Left lung (tissue), 10 donors: ENCODE data around the gene KIAA0930. TPM values are rescaled to one million over a fixed set of nuclear protein-coding genes. Genes with fewer than 3 reads are reported as not detected.

ENCODE experiments used
- ATAC-seq: fragments of 200-7000 bp; cut with Tn5 transposase; one replicate; pipeline ENCODE4 v1.9.1; 2020; ENCODE audit warnings: moderate library complexity
- DNase-seq, 4 donors: peaks; one replicate each; pipeline ENCODE4 v3.0.0-alpha.2; 2013 to 2020
- H3K27ac ChIP-seq, 2 donors: fragments of 200-600 bp; sonication (generic) in 1 of 2; one replicate each; pipeline versions ENCODE4 v1.5.0 to v1.8.0; 2020 to 2021
- H3K27me3 ChIP-seq, 2 donors: fragments of 200-600 bp; sonication (generic) in 1 of 2; one replicate each; pipeline versions ENCODE4 v1.5.0 to v1.8.0; 2020 to 2021
- H3K36me3 ChIP-seq, 2 donors: fragments of 200-600 bp; sonication (generic) in 1 of 2; one replicate each; pipeline versions ENCODE4 v1.5.0 to v1.8.0; 2020 to 2021
- H3K4me1 ChIP-seq, 2 donors: fragments of 200-600 bp; one replicate each; pipeline ENCODE4 v1.8.0; 2021
- H3K4me3 ChIP-seq, 2 donors: fragments of 200-600 bp; sonication (generic) in 1 of 2; one replicate each; pipeline versions ENCODE4 v1.5.0 to v1.8.0; 2020 to 2021; ENCODE audit warnings: mild to moderate bottlenecking in 1 of 2
- H3K9me3 ChIP-seq, 2 donors: fragments of 200-600 bp; sonication (generic) in 1 of 2; one replicate each; pipeline versions ENCODE4 v1.5.0 to v1.8.0; 2020 to 2021
- CTCF ChIP-seq, 2 donors: fragments of 200-600 bp; sonication (generic) in 1 of 2; IDR thresholded peaks; one replicate each; pipeline versions ENCODE4 v1.5.0 to v1.8.0; 2021; ENCODE audit warnings: antibody characterized with exemption in 2 of 2
- intact Hi-C, 2 donors: fragments of 100-400 bp; cut with DNase I; formaldehyde crosslinking; loops; one replicate each; pipeline versions ENCODE4 v1.11.2 to v1.14.2; 2022
- polyA plus RNA-seq, 6 donors: library from polyadenylated mRNA; unstranded; fragments of 120-200 nt; gene quantifications; one replicate each; pipeline ENCODE4 v1.2.1, GENCODE V29; 2013; ENCODE audit not compliant: insufficient read length in 6 of 6
- total RNA-seq, 2 donors: library from RNA; stranded (reverse); fragmentation: NEBNext Ultra II Directional; extraction: Animal tissue kit (Norgen Biotek cat#: 25700); gene quantifications; one replicate each; pipeline ENCODE4 v1.2.1, GENCODE V29; 2021
- donor health status: DM: no; HTN: yes; CAD: no.
- donor health status: DM: no; HTN: no; CAD: no.

Gene KIAA0930
- total and polyA plus RNA-seq, 8 donors, result 12.1 to 78.8 (median 17.9) TPM

DNA sequence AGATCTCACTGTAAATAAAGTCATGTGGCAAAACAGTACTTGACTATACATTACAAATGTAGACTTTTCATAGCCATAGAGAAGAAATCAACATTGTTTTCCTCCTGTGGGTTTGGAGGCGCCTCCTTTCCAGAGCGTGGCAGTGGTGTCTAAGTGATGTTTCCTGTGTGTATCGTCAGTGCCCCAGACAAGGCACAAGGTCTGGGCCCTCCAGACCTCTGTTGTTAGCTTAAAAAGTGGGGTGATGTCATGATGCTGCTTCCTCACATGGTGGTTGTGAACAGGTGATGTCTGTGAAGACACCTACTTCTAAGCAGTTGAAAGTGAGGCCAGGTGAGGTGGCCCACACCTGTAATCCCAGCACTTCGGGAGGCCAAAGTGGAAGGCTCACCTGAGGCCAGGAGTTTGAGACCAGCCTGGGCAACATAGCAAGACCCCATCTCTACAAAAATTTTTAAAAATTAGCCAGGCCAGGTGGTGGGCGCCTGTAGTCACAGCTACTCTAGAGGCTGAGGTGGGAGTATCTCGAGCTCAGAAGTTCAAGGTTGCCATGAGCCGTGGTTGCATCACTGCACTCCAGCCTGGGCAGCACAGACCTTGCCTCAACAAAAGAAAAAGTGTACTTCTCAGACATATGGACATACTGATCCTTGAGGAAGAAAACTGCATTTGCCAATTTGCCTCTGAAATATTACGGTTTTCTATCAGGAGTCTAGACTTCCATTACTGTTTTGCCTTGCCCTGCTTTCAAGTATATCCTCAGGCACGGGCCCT, 61.2 kb downstream of the KIAA0930 start:
- H3K9me3 ChIP-seq, result no peaks in the 10 kb centered on the region
- H3K4me1 ChIP-seq, result peaks cover 0 to 19% of the 10 kb centered on the region in 2 donors
- intact Hi-C loops, result no loop called here
- ATAC-seq, result no peak
- H3K36me3 ChIP-seq, result peaks cover 0 to 100% of the 10 kb centered on the region in 2 donors
- H3K4me3 ChIP-seq, result no peak overlapping the region
- no peaks in the 10 kb centered on the region for H3K27me3 ChIP-seq
- DNase-seq, result no peak
- H3K27ac ChIP-seq, result no peak overlapping the region
- no peak for TF ChIP-seq CTCF (IDR thresholded peaks at IDR 0.05)

GRCh38 chr22:45172881-45173585, 67.7 kb downstream of the KIAA0930 start:
- TF ChIP-seq CTCF (IDR thresholded peaks at IDR 0.05), result no peak
- ATAC-seq (no peak), DNase-seq (no peak)
- no peaks in the 10 kb centered on the region for H3K27me3 ChIP-seq
- H3K27ac ChIP-seq, result no peak overlapping the region
- H3K4me1 ChIP-seq, result peaks cover 0 to 9% of the 10 kb centered on the region in 2 donors
- H3K36me3 ChIP-seq, result peaks cover 0 to 100% of the 10 kb centered on the region in 2 donors
- no peaks in the 10 kb centered on the region for H3K9me3 ChIP-seq
- H3K4me3 ChIP-seq, result no peak overlapping the region
- intact Hi-C loops, result no loop called here

GRCh38 chr22:45171830-45172229, 68.9 kb downstream of the KIAA0930 start:
- intact Hi-C loops, result no loop called here
- DNase-seq (no peak), ATAC-seq (no peak)
- Histone ChIP-seq H3K27ac (no peak overlapping the region), H3K4me3 (no peak overlapping the region), H3K36me3 (peaks cover 0 to 92% of the 10 kb centered on the region in 2 donors), H3K4me1 (peaks cover 0 to 21% of the 10 kb centered on the region in 2 donors), H3K27me3 (no peaks in the 10 kb centered on the region), H3K9me3 (no peaks in the 10 kb centered on the region)
- TF ChIP-seq CTCF (IDR thresholded peaks at IDR 0.05), result no peak

DNA sequence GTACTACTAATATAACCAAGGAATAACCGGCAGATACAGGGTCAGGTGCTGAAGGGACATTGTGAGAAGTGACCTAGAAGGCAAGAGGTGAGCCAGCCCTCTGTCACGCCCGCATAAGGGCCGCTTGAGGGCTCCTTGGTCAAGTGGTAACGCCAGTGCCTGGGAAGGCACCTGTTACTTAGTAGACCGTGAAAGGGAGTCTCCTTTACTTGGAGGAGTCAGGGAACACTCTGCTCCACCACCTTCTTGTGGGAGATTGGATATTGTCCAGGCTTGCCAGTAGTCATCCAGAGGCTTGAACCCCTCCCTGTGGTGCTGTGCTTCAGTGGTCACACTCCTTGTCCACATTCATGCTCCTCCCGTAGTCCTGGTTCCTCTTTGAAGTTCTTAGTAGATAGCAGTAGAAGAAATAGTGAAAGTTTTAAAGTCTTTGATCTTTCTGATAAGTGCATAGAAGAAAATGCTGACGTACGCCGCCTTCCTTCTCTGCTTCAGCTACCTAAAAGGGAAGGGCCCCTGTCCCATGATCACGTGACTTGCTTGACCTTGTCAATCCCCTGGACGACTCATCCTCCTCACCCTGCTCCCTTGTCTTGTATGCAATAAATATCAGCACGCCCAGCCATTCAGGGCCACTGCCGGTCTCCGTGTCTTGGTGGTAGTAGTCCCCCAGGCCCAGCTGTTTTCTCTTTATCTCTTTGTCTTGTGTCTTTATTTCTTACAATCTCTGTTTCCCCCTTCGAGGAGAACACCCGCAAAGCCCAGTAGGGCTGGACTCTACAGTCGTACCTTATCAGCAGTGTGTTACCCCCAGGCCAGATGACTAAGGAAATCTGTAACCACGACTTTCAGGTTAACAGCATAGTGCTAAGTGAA, 70.9 kb downstream of the KIAA0930 start:
- Histone ChIP-seq H3K27ac (no peak overlapping the region), H3K4me3 (no peak overlapping the region), H3K27me3 (no peaks in the 10 kb centered on the region), H3K36me3 (peaks cover 0 to 72% of the 10 kb centered on the region in 2 donors), H3K9me3 (no peaks in the 10 kb centered on the region), H3K4me1 (peaks cover 8 to 41% of the 10 kb centered on the region in 2 donors)
- DNase-seq (peak in 1 of 4 donors; percentile 56), ATAC-seq (no peak)
- intact Hi-C loops, result no loop called here
- no peak for TF ChIP-seq CTCF (IDR thresholded peaks at IDR 0.05)
